GM12864 (cell line): Measurements from ENCODE around the gene OGT.
"Not testable (repeated sequence)": the region's sequence is repeated elsewhere in the genome, so short reads cannot be mapped to it uniquely, and the experiment has no call there.

Source experiments
- DNase-seq: peaks from one replicate; pipeline ENCODE4 v3.0.0-alpha.2; 2011; ENCODE audit warnings: low read depth
- H3K4me3 ChIP-seq: 2 replicates; pipeline ENCODE4 v1.5.1; 2011; ENCODE audit warnings: mild to moderate bottlenecking, low read depth, low read length, control low read depth
- TF ChIP-seq, protein P1 (sequence below): IDR thresholded peaks from 2 replicates; pipeline ENCODE4 v1.5.1; 2011; ENCODE audit warnings: low read depth, mild to moderate bottlenecking, moderate library complexity, low read length, control low read depth, inconsistent platforms; ENCODE audit errors: missing control alignments

The OGT gene

DNA sequence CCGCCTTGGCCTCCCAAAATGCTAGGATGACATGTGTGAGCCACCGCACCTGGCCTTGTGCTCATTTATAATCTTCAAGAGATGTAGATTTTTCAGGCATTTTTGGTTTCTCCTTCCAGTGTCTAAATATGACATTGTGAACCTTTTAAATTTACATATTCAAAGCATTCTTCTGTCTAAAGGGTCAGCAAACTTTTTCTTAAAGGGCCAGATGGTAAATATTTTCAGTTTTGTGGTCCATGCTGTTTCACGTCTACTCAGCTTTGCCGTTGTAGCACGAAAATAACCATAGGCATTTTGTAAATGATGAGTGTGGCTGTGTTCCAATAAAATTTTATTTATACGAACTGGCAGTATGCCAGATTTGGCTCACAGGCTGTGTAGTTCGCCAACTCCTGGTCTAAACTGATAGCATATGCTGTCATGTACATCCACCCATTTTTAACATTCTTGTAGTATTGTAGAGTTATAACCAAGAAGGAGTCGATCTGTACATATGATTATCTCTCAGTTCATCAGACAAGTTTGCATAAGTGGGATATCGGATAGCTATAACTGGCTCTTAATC is 32.7 kb downstream of the OGT start:
- H3K4me3 ChIP-seq, result no peak overlapping the region
- no peak for DNase-seq
- TF ChIP-seq, protein P1, sequence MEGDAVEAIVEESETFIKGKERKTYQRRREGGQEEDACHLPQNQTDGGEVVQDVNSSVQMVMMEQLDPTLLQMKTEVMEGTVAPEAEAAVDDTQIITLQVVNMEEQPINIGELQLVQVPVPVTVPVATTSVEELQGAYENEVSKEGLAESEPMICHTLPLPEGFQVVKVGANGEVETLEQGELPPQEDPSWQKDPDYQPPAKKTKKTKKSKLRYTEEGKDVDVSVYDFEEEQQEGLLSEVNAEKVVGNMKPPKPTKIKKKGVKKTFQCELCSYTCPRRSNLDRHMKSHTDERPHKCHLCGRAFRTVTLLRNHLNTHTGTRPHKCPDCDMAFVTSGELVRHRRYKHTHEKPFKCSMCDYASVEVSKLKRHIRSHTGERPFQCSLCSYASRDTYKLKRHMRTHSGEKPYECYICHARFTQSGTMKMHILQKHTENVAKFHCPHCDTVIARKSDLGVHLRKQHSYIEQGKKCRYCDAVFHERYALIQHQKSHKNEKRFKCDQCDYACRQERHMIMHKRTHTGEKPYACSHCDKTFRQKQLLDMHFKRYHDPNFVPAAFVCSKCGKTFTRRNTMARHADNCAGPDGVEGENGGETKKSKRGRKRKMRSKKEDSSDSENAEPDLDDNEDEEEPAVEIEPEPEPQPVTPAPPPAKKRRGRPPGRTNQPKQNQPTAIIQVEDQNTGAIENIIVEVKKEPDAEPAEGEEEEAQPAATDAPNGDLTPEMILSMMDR, result no peak

DNA sequence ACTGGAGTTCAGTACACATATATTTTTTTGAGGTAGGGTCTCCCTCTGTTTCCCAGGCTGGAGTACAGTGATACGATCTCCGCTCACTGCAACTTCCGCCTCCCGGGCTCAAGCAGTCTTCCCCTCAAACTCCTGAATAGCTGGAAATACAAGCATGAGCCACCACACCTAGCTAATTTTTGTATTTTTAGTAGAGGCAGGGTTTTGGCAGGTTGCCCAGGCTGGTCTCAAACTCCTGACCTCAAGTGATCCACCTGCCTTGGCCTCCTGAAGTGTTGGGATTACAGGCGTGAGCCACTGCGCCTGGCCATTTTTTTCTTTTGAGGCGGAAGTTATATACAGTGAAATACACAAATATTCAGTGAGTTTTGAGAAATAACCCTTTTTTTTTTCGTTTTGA is 38.5 kb downstream of the OGT start:
- DNase-seq, H3K4me3 ChIP-seq: not testable (repeated sequence)

DNA sequence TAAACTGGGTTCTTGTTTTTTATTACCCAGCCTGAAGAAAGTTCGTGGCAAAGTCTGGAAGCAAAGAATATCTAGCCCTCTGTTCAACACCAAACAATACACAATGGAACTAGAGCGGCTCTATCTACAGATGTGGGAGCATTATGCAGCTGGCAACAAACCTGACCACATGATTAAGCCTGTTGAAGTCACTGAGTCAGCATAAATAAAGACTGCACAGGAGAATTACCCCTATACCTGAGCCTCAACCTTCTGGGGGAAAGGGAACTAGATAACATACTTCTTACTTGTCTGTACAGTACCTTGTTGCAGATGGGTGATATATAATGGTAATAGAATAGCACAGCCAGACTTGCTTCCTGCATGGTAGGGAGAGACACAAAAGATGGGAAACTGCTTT is 40.7 kb downstream of the OGT start:
- DNase-seq, result no peak
- TF ChIP-seq, protein P1, result no peak
- H3K4me3 ChIP-seq, result no peak overlapping the region

DNA sequence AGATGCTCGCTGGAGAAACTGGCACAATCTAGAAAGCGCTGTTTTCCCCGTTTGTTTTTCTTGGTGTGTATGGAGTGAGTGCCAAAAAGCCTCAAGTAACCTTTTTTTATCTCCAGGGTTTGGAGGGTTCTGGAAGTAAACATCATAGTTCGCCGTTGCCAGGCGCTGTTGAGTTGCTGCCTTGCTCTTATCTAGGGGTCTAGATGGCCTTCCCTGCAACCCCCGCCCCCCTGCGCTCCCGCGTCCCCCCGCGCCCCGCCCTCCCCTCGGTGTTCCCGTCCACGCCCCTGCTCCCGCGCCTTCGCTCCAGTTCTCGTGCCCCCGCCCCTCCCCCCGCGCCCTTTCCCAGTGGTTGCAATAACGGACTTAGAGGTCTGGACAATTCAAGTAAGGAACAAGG is 44.8 kb downstream of the OGT start:
- TF ChIP-seq, protein P1, result no peak
- DNase-seq, result no peak
- no peak overlapping the region for H3K4me3 ChIP-seq

DNA sequence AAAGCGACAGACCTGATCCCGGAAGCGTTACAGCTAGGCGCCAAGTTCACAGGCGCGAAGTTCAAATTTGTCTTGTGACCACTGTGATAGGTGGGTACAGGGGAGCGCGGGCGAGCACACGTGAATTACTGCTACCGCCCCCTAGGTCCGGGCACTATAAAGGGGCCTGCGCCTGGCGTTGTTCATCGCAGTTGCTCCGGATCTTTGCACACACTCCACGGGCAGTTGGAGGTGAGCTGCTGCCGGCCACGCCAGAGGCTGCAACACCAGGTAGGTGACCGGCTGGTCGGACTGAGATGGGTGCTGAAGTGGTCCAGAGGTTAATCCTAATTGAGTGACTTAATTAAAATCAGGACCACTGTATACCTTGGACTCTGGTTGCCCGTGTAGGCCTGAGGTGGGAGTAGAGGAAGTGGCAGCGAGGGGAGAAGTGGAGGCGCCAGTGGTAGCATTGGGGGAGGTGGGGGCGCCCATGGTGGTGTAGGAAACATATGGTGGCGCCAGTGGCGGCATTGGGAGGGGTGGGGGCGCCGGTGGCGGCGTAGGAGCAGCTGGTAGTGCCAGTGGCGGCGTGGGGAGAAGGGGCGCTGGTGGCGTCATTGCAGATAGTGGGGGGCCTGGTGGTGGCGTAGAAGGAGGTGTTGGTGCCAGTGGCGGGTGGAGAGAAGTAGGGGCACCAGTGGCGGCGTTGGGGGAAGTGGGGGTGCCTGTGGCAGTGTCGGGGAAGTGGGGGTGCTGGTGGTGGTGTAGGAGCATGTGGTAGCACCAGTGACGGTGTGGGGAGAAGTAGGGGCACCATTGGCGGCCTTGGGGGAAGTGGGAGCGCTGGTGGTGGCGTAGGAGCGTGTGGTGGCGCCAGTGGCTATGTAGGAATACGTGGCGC is 45.6 kb downstream of the OGT start, which contains the start of gene GCNA:
GCNA (plus strand) TSS at position 185 of the 883 bp plus-strand sequence. CDS start 2,385 bp downstream, outside the sequence.
- DNase-seq, result no peak
- no peak within 1 kb of the TSS for H3K4me3 ChIP-seq
- TF ChIP-seq, protein P1, result no peak

DNA sequence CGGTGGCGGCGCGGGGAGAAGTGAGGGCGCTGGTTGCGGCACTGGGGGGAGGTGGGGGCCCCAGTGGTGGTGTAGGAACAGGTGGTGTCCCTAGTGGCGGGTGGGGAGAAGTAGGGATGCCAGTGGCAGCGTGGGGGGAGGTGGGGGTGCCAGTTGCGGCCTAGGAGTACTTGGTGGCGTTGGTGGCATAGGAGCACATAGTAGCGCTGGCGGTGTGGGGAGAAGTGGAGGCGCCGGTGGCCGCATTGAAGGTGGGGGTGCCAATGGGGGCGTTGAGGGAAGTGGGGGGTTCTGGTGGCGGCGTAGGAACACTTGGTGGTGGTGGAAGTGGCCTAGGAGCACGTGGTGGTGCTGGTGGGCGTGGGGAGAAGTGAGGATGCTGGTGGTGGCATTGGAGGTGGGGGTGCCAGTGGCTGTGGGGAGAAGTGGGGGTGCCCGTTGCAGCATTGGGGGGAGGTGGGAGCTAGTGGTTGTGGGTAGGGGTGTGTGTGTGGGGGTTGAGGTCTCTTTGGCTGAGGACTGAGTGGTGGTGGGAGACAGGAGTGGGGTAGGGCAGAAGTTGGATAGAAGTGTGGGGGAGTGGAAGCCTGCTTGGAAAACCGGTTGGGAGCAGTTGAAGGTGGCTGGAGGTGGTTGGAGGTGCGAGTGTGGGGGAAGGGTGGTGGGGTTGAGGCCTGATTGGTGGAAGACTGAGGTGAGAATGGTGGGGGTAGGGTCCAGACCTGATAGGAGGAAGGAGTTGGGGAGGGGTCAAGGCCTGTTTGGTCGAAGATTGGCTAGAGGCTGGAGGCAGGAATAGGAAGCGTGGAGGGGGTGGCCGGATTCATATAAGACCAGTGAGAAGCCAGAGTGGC is 46.5 kb downstream of the OGT start:
- no peak overlapping the region for H3K4me3 ChIP-seq
- DNase-seq, result no peak
- TF ChIP-seq, protein P1, result no peak

DNA sequence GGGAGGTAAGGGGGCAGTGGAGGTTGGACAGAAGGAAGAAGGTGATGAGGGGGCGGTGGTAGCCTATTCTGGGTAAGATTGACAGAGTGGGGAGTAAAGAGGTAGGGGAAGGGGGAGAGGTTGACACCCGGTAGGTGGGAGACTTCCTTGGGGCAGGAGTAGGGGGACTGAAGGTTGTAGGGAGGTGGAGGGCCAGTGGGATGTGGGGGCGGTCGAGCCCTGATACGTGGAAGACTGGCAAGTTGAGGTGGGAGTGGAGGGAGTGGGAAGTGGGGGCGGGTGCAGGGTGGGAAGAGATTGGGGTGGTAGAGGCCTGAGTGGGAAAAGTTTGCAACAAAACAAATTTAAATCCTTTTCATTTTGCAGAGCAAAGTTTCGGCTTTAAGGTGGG is 47.1 kb downstream of the OGT start:
- no peak for DNase-seq

More for the DNA sequence above, 47.1 kb downstream of the OGT start:
- H3K4me3 ChIP-seq, result no peak overlapping the region
- TF ChIP-seq, protein P1, result no peak
